GM12891 (cell line): Measurements from ENCODE around the gene SLC39A2.
"Not testable (repeated sequence)": the region's sequence is repeated elsewhere in the genome, so short reads cannot be mapped to it uniquely, and the experiment has no call there.

ENCODE experiments used
- POLR2A ChIP-seq: IDR thresholded peaks from 2 replicates; pipeline ENCODE4 v1.6.1; 2011; ENCODE audit warnings: low read depth, low read length, control low read depth
- POLR2AphosphoS5 ChIP-seq: IDR thresholded peaks from 2 replicates; pipeline ENCODE4 v1.6.1; 2011; ENCODE audit warnings: low read depth, low read length, control low read depth

- TF ChIP-seq POLR2AphosphoS5, POLR2A: not testable (repeated sequence)
These were observed 41.8 kb downstream of the SLC39A2 start for GRCh38 chr14:21040941-21041340.
